HG03558 (cell line): Measurements from ENCODE around the gene SELENOV.
"Not testable (repeated sequence)": the region's sequence is repeated elsewhere in the genome, so short reads cannot be mapped to it uniquely, and the experiment has no call there.

ENCODE experiments used
- ATAC-seq: cut with Tn5 transposase; IDR thresholded peaks from one replicate; pipeline ENCODE4 v1.9.1; 2021; ENCODE audit warnings: moderate number of reproducible peaks; ENCODE audit not compliant: unreplicated experiment; ENCODE audit errors: extremely low read depth

The SELENOV gene

GRCh38 chr19:39514840-39515550 lies at the start of gene SELENOV:
Gene SELENOV, plus strand, starts transcription at chr19:39515139. Its CDS starts 74 bp downstream, at chr19:39515213.
- no peak for ATAC-seq

GRCh38 chr19:39465956-39466747 lies 48.8 kb upstream of the SELENOV start:
- ATAC-seq = no peak

- no peak for ATAC-seq
Measured at GRCh38 chr19:39467941-39468340, 47.0 kb upstream of the SELENOV start.

GRCh38 chr19:39469036-39469435 lies 45.9 kb upstream of the SELENOV start:
- no peak for ATAC-seq

GRCh38 chr19:39469567-39469966 lies 45.4 kb upstream of the SELENOV start:
- no peak for ATAC-seq

- no peak for ATAC-seq
Measured at GRCh38 chr19:39470724-39471339, 44.1 kb upstream of the SELENOV start.

- no peak for ATAC-seq
Measured at GRCh38 chr19:39471756-39472536, 43.0 kb upstream of the SELENOV start.

GRCh38 chr19:39472746-39473442 lies 42.0 kb upstream of the SELENOV start:
- ATAC-seq = no peak

- ATAC-seq = no peak
Measured at GRCh38 chr19:39473443-39473960, 41.4 kb upstream of the SELENOV start.

- ATAC-seq = no peak
Measured at GRCh38 chr19:39474139-39474620, 40.8 kb upstream of the SELENOV start.

- no peak for ATAC-seq
Measured at GRCh38 chr19:39475748-39476147, 39.2 kb upstream of the SELENOV start.

GRCh38 chr19:39479319-39479801 lies 35.6 kb upstream of the SELENOV start:
- ATAC-seq = not testable (repeated sequence)

- no peak for ATAC-seq
Measured at GRCh38 chr19:39479916-39480315, 35.0 kb upstream of the SELENOV start.

GRCh38 chr19:39480337-39481228 lies 34.4 kb upstream of the SELENOV start, which contains the start of gene TIMM50:
Gene TIMM50, plus strand, starts transcription at chr19:39480838. Its CDS starts 16 bp downstream, at chr19:39480854.
- no peak for ATAC-seq

- ATAC-seq = no peak
Measured at GRCh38 chr19:39481229-39481545, 33.8 kb upstream of the SELENOV start.

GRCh38 chr19:39481676-39482075 lies 33.3 kb upstream of the SELENOV start:
- no peak for ATAC-seq

- ATAC-seq = no peak
Measured at GRCh38 chr19:39483141-39483540, 31.8 kb upstream of the SELENOV start.

- no peak for ATAC-seq
Measured at GRCh38 chr19:39489756-39490155, 25.2 kb upstream of the SELENOV start.
